Sigmoid colon (tissue), 7 donors: ENCODE results near the gene THYN1. TPM values are rescaled to one million over a fixed set of nuclear protein-coding genes. Genes with fewer than 3 reads are reported as not detected.
A peak's percentile ranks its signal among the peaks of the same experiment; 100 is the strongest.
"Not testable (repeated sequence)": the region's sequence is repeated elsewhere in the genome, so short reads cannot be mapped to it uniquely, and the experiment has no call there.

Experiments used
- DNase-seq: peaks from one replicate; pipeline ENCODE4 v3.0.0-alpha.2; 2019
- H3K27ac ChIP-seq, 4 donors: fragments of 200-600 bp; sonication (generic); one replicate each; pipeline ENCODE4 v1.5.1; 2016 to 2019; ENCODE audit warnings: mild to moderate bottlenecking in 1 of 4
- H3K27me3 ChIP-seq, 3 donors: fragments of 200-600 bp; sonication (generic); one replicate each; pipeline ENCODE4 v1.5.1; 2019; ENCODE audit warnings: mild to moderate bottlenecking in 1 of 3
- H3K36me3 ChIP-seq, 4 donors: fragments of 200-600 bp; sonication (generic); one replicate each; pipeline ENCODE4 v1.5.1; 2016 to 2019
- H3K4me1 ChIP-seq, 4 donors: fragments of 200-600 bp; sonication (generic); one replicate each; pipeline ENCODE4 v1.5.1; 2017 to 2019
- H3K4me3 ChIP-seq, 4 donors: fragments of 200-600 bp; sonication (generic); one replicate each; pipeline ENCODE4 v1.5.1; 2017 to 2019; ENCODE audit warnings: mild to moderate bottlenecking in 2 of 4, moderate library complexity in 1 of 4
- H3K9me3 ChIP-seq, 4 donors: fragments of 200-600 bp in 3 of 4; sonication (generic) in 3 of 4; one replicate each; pipeline versions ENCODE4 v1.5.1 to v1.6.1; 2013 to 2019
- CTCF ChIP-seq, 4 experiments: fragments of 450-650 bp in 3 of 4; fragments of 200-600 bp in 1 of 4; IDR thresholded peaks; one replicate each; pipeline ENCODE4 v1.5.1; 2016 to 2019; ENCODE audit warnings: antibody characterized with exemption in 4 of 4, mild to moderate bottlenecking in 3 of 4, moderate library complexity in 2 of 4
- EP300 ChIP-seq, 4 donors: sonication (generic); formaldehyde crosslinking; IDR thresholded peaks; one replicate each; pipeline ENCODE4 v1.6.1; 2017; ENCODE audit warnings: antibody characterized with exemption in 4 of 4
- POLR2A ChIP-seq, 2 donors: fragments of 450-650 bp; IDR thresholded peaks; one replicate each; pipeline ENCODE4 v1.6.1; 2016; ENCODE audit warnings: antibody characterized with exemption in 2 of 2, mild to moderate bottlenecking in 2 of 2, moderate library complexity in 2 of 2
- POLR2AphosphoS5 ChIP-seq, 4 donors: sonication (generic); formaldehyde crosslinking; IDR thresholded peaks; one replicate each; pipeline ENCODE4 v1.6.1; 2017; ENCODE audit warnings: antibody characterized with exemption in 4 of 4
- WGBS, 2 donors: extraction: QIAGEN DNeasy Blood & Tissue Kit; methylation state at CpG; one replicate each; pipeline ENCODE4 v1.1.7; 2013; 5-methylcytosine and 5-hydroxymethylcytosine counted together
- intact Hi-C: fragments of 100-400 bp; cut with DNase I; formaldehyde crosslinking; loops from one replicate; pipeline ENCODE4 v1.15.1; 2023
- polyA plus RNA-seq, 3 donors: library from polyadenylated mRNA; stranded (reverse); fragments of 200-250 nt; gene quantifications; one replicate each; pipeline ENCODE4 v1.2.3, GENCODE V29; 2013
- total RNA-seq, 4 donors: library from RNA; depleted of rRNA; stranded (reverse); fragments of >200 nt; gene quantifications; one replicate each; pipeline ENCODE4 v1.1.0, GENCODE V29; 2016
- donor health status: healthy with polysubstance abuse.
- donor health status: Bipolar disorder and iron deficiency.
- donor health status: healthy.

THYN1 gene
- total and polyA plus RNA-seq, 7 donors = 38.1 to 92.2 (median 69.9) TPM

GRCh38 chr11:134258577-134258976 is 5.4 kb upstream of the THYN1 start:
- H3K36me3 ChIP-seq = peaks cover 8 to 69% (median 29%) of the 10 kb centered on the region in 4 donors
- intact Hi-C loops = no loop called here
- H3K27ac ChIP-seq = no peak overlapping the region
- no peak for DNase-seq
- no peaks in the 10 kb centered on the region for H3K27me3 ChIP-seq
- TF ChIP-seq POLR2AphosphoS5 (IDR thresholded peaks at IDR 0.05) = no peak
- no peak for TF ChIP-seq CTCF (IDR thresholded peaks at IDR 0.05)
- TF ChIP-seq POLR2A (IDR thresholded peaks at IDR 0.05) = no peak
- no peak for TF ChIP-seq EP300 (IDR thresholded peaks at IDR 0.05)
- no peak overlapping the region for H3K4me3 ChIP-seq
- no peaks in the 10 kb centered on the region for H3K9me3 ChIP-seq
- H3K4me1 ChIP-seq = peaks cover 0 to 15% (median 10%) of the 10 kb centered on the region in 4 donors
- 86 to 92% methylated on average over 4 of the region's 4 CpGs for WGBS, 2 donors

GRCh38 chr11:134257101-134257500 is 3.9 kb upstream of the THYN1 start:
- no peak overlapping the region for H3K4me3 ChIP-seq
- H3K9me3 ChIP-seq = no peaks in the 10 kb centered on the region
- DNase-seq = no peak
- no peak overlapping the region for H3K27ac ChIP-seq
- intact Hi-C loops = no loop called here
- TF ChIP-seq CTCF (IDR thresholded peaks at IDR 0.05) (no peak), POLR2AphosphoS5 (IDR thresholded peaks at IDR 0.05) (no peak), POLR2A (IDR thresholded peaks at IDR 0.05) (no peak), EP300 (IDR thresholded peaks at IDR 0.05) (no peak)
- WGBS, 2 donors = 93 to 97% methylated on average over 11 of the region's 11 CpGs
- H3K27me3 ChIP-seq = no peaks in the 10 kb centered on the region
- peaks cover 8 to 55% (median 25%) of the 10 kb centered on the region in 4 donors for H3K36me3 ChIP-seq
- peaks cover 0 to 21% (median 15%) of the 10 kb centered on the region in 4 donors for H3K4me1 ChIP-seq

GRCh38 chr11:134255184-134255561 is 2.0 kb upstream of the THYN1 start:
- H3K4me3 ChIP-seq, intact Hi-C loops, H3K9me3 ChIP-seq, DNase-seq, H3K27ac ChIP-seq, H3K27me3 ChIP-seq: not testable (repeated sequence)
- WGBS, 2 donors = 96 to 97% methylated on average over 5 of the region's 5 CpGs
- Histone ChIP-seq H3K36me3 (peaks cover 9 to 47% (median 16%) of the 10 kb centered on the region in 4 donors), H3K4me1 (peaks cover 0 to 30% (median 21%) of the 10 kb centered on the region in 4 donors)

GRCh38 chr11:134254433-134255183 is 1.5 kb upstream of the THYN1 start:
- Histone ChIP-seq H3K9me3 (no peaks in the 10 kb centered on the region), H3K36me3 (peaks cover 7 to 47% (median 16%) of the 10 kb centered on the region in 4 donors), H3K27me3 (no peaks in the 10 kb centered on the region), H3K27ac (no peak overlapping the region), H3K4me1 (peaks cover 0 to 30% (median 21%) of the 10 kb centered on the region in 4 donors), H3K4me3 (peak overlapping the region; percentile 66 to 97 (median 84))
- no peak for TF ChIP-seq POLR2A (IDR thresholded peaks at IDR 0.05)
- intact Hi-C loops = loop anchor here (5.0 kb wide), 1 partner anchor 78 kb away; the partner anchor contains the start of gene GLB1L2
- 42 to 69% methylated on average over 3 of the region's 3 CpGs for WGBS, 2 donors
- DNase-seq = no peak

GRCh38 chr11:134252346-134253187 is 585 bp downstream of the THYN1 start:
- no peak for DNase-seq
- Histone ChIP-seq H3K4me1 (peaks cover 0 to 30% (median 21%) of the 10 kb centered on the region in 4 donors), H3K9me3 (no peaks in the 10 kb centered on the region), H3K27me3 (no peaks in the 10 kb centered on the region), H3K4me3 (peak overlapping the region; percentile 66 to 97 (median 84)), H3K36me3 (peaks cover 14 to 49% (median 28%) of the 10 kb centered on the region in 4 donors), H3K27ac (peak overlapping the region; percentile 76 to 82 (median 77))
- intact Hi-C loops = loop anchor here (1.0 to 5.0 kb wide), 2 partner anchors 27 to 80 kb away; partner anchors contain the start of gene GLB1L2
- WGBS, 2 donors = 1 to 5% methylated on average over 27 of the region's 27 CpGs
- TF ChIP-seq POLR2AphosphoS5 (IDR thresholded peaks at IDR 0.05) (no peak), CTCF (IDR thresholded peaks at IDR 0.05) (no peak)
